Kidney (tissue), 22 donors: Measurements from ENCODE around the gene PAK6. TPM values are rescaled to one million over a fixed set of nuclear protein-coding genes. Genes with fewer than 3 reads are reported as not detected.

Experiments used
- DNase-seq, 5 donors: peaks; one replicate each; pipeline ENCODE4 v3.0.0-alpha.2; 2013 to 2020
- FAIRE-seq: peaks from 2 replicates; lab custom pipeline; 2012; peaks lifted over from hg19 to GRCh38; lab: Jason Lieb, UNC
- H3K27ac ChIP-seq, 2 donors: one replicate each; pipeline ENCODE4 v1.7.0; 2013; ENCODE audit warnings: low read depth in 2 of 2, low read length in 2 of 2, inconsistent platforms in 1 of 2
- H3K27me3 ChIP-seq: one replicate; pipeline ENCODE4 v1.7.1; 2013; ENCODE audit warnings: low read length, inconsistent platforms; ENCODE audit not compliant: control insufficient read depth, insufficient read depth
- H3K36me3 ChIP-seq, 3 donors: one replicate each; pipeline versions ENCODE4 v1.7.0 to v1.7.1; 2013; ENCODE audit warnings: low read length in 3 of 3, control low read depth in 1 of 3, inconsistent platforms in 1 of 3; ENCODE audit not compliant: insufficient read depth in 3 of 3, control insufficient read depth in 2 of 3
- H3K4me1 ChIP-seq, 3 donors: one replicate each; pipeline versions ENCODE4 v1.7.0 to v1.7.1; 2013; ENCODE audit warnings: low read length in 3 of 3, inconsistent platforms in 1 of 3, low read depth in 1 of 3; ENCODE audit not compliant: control insufficient read depth in 2 of 3, insufficient read depth in 2 of 3
- H3K4me3 ChIP-seq, 3 donors: one replicate each; pipeline versions ENCODE4 v1.7.0 to v1.8.1; 2013; ENCODE audit warnings: low read length in 3 of 3, control low read depth in 1 of 3, inconsistent platforms in 1 of 3
- H3K9ac ChIP-seq, 3 donors: one replicate each; pipeline versions ENCODE4 v1.7.0 to v1.7.1; 2013; ENCODE audit warnings: low read length in 3 of 3, control low read depth in 1 of 3, inconsistent platforms in 1 of 3
- H3K9me3 ChIP-seq, 3 donors: one replicate each; pipeline versions ENCODE4 v1.7.0 to v1.7.1; 2013; ENCODE audit warnings: low read length in 3 of 3, control low read depth in 1 of 3, inconsistent platforms in 1 of 3; ENCODE audit not compliant: control insufficient read depth in 2 of 3, insufficient read depth in 1 of 3
- CTCF ChIP-seq: IDR thresholded peaks from 3 replicates; pipeline ENCODE4 v1.5.1; 2012; ENCODE audit warnings: mild to moderate bottlenecking, moderate library complexity, borderline replicate concordance; ENCODE audit not compliant: insufficient read depth; ENCODE audit errors: extremely low read depth
- intact Hi-C: fragments of 100-400 bp; cut with DNase I; formaldehyde crosslinking; loops from one replicate; pipeline ENCODE4 v1.11.1; 2022
- long read RNA-seq, 10 donors: library from polyadenylated mRNA in 1 of 10; unstranded in 1 of 10; transcript quantifications; one replicate each; pipeline ENCODE4 v2.0.0 and lab custom pipeline, GENCODE V29; 2021 to 2026
- polyA plus RNA-seq: library from polyadenylated mRNA; stranded (reverse); fragments of 350-450 nt; fragmentation: Illumina TruSeq; extraction: RNeasy Lipid Tissue Mini Kit (QIAGEN cat#74804); gene quantifications from one replicate; pipeline ENCODE4 v1.2.3, GENCODE V29; 2014; ENCODE audit warnings: low read depth, low replicate concordance; ENCODE audit not compliant: insufficient read depth
- total RNA-seq: library from RNA; stranded (reverse); fragmentation: NEBNext Ultra II Directional; extraction: Animal tissue kit (Norgen Biotek cat#: 25700); gene quantifications from one replicate; pipeline ENCODE4 v1.2.1, GENCODE V29; 2021
- donor health status: control.
- donor health status: control.
- donor health status: control.
- donor health status: control.
- donor health status: control.
- donor health status: DM: yes; HTN: yes; CAD: no.
- donor health status: Normal renal cell carcinoma (clear cell type).

The PAK6 gene
- total RNA-seq (11.9 TPM), polyA plus RNA-seq (8.1 TPM)
- long read RNA-seq, donor 1, result 0 reads
- long read RNA-seq, donor 2, result 0 reads
- long read RNA-seq, donor 3, result 0 reads
- long read RNA-seq, donor 4, result 0 reads
- long read RNA-seq, donor 5, result 0 reads
- long read RNA-seq, donor 6, result 0 reads
- long read RNA-seq, donor 7, partial matches to known transcripts, result 4 of 7 reads
- long read RNA-seq, donor 7, other reads (novel, unspliced or antisense), result 3 of 7 reads
- long read RNA-seq, donor 8, result 0 reads
- long read RNA-seq, donor 9, result 0 reads
- long read RNA-seq, donor 10, result 0 reads

- Histone ChIP-seq H3K9me3 (no peaks in the 10 kb centered on the region), H3K4me3 (peak within 1 kb of the TSS in 1 of 3 donors; percentile 60), H3K9ac (peak within 1 kb of the TSS in 1 of 3 donors; percentile 80), H3K27ac (peak within 1 kb of the TSS; percentile 85 to 89), H3K4me1 (peaks cover 0 to 4% (median 0%) of the 10 kb centered on the region in 3 donors), H3K36me3 (no peaks in the 10 kb centered on the region), H3K27me3 (no peaks in the 10 kb centered on the region)
- DNase-seq (peak; percentile 74 to 96 (median 83)), FAIRE-seq (no peak)
- TF ChIP-seq CTCF, result no peak
- intact Hi-C loops, result no loop called here
Measured at GRCh38 chr15:40238532-40239403, at the start of gene PAK6. Gene PAK6 (plus strand): TSS chr15:40239063. CDS start chr15:40264786, 25,723 bp downstream.

GRCh38 chr15:40190591-40190990 lies 48.3 kb upstream of the PAK6 start:
- no peak for FAIRE-seq

GRCh38 chr15:40192942-40193341 lies 45.9 kb upstream of the PAK6 start:
- Histone ChIP-seq H3K9me3 (no peaks in the 10 kb centered on the region), H3K9ac (no peak overlapping the region), H3K4me3 (no peak overlapping the region), H3K36me3 (peaks cover 0 to 2% (median 0%) of the 10 kb centered on the region in 3 donors), H3K4me1 (no peaks in the 10 kb centered on the region), H3K27ac (no peak overlapping the region), H3K27me3 (no peaks in the 10 kb centered on the region)
- intact Hi-C loops, result no loop called here
- DNase-seq (no peak), FAIRE-seq (no peak)
- TF ChIP-seq CTCF, result no peak

More at GRCh38 chr15:40190591-40190990, 48.3 kb upstream of the PAK6 start:
- Histone ChIP-seq H3K9ac (no peak overlapping the region), H3K4me3 (no peak overlapping the region), H3K4me1 (no peaks in the 10 kb centered on the region), H3K27me3 (no peaks in the 10 kb centered on the region), H3K27ac (no peak overlapping the region), H3K36me3 (peaks cover 0 to 2% (median 0%) of the 10 kb centered on the region in 3 donors), H3K9me3 (no peaks in the 10 kb centered on the region)
- TF ChIP-seq CTCF, result no peak
- DNase-seq, result no peak
- intact Hi-C loops, result no loop called here
